ENCODE results near the gene CCNG2.

GRCh38 chr4:77185686-77186085 is 28.7 kb downstream of the CCNG2 start:
- TF ChIP-seq TOX (CRISPR knock-in tag; IDR thresholded peaks at IDR 0.05; ENCODE audit: borderline replicate concordance) (no peak), CREB5 (CRISPR knock-in tag; IDR thresholded peaks at IDR 0.05; ENCODE audit: low read depth) (no peak), PATZ1 (CRISPR knock-in tag; IDR thresholded peaks at IDR 0.05; ENCODE audit: borderline replicate concordance) (no peak), RARB (CRISPR knock-in tag; IDR thresholded peaks at IDR 0.05) (no peak), ZFP3 (CRISPR knock-in tag; IDR thresholded peaks at IDR 0.05) (no peak), ZNF8 (CRISPR knock-in tag; IDR thresholded peaks at IDR 0.05) (no peak), GLIS3 (CRISPR knock-in tag; IDR thresholded peaks at IDR 0.05) (no peak), ARNTL (CRISPR knock-in tag; IDR thresholded peaks at IDR 0.05; ENCODE audit: borderline replicate concordance, low read depth) (no peak), ISL1 (CRISPR knock-in tag; IDR thresholded peaks at IDR 0.05) (no peak), ESRRG (CRISPR knock-in tag; IDR thresholded peaks at IDR 0.05) (no peak), OSR1 (CRISPR knock-in tag; IDR thresholded peaks at IDR 0.05) (no peak), ZNF565 (CRISPR knock-in tag; conservative IDR thresholded peaks at IDR 0.05; ENCODE audit: low read depth) (no peak)
